NCI-H748 (cell line): ENCODE measurements around the gene CCDC192.
"Not testable (repeated sequence)": the region's sequence is repeated elsewhere in the genome, so short reads cannot be mapped to it uniquely, and the experiment has no call there.

Experiments
- DNase-seq: peaks from one replicate; lab custom pipeline; 2025; ENCODE audit not compliant: unreplicated experiment; lab: John Stamatoyannopoulos, UW

Gene CCDC192

GRCh38 chr5:127839496-127840197 is 136.5 kb downstream of the CCDC192 start:
- DNase-seq, result no peak

GRCh38 chr5:127840198-127840524 is 137.0 kb downstream of the CCDC192 start:
- no peak for DNase-seq

- no peak for DNase-seq
Measured at GRCh38 chr5:127840809-127841208, 137.6 kb downstream of the CCDC192 start.

GRCh38 chr5:127844581-127845021 is 141.4 kb downstream of the CCDC192 start:
- no peak for DNase-seq

- no peak for DNase-seq
Measured at GRCh38 chr5:127846884-127847283, 143.7 kb downstream of the CCDC192 start.

- not testable (repeated sequence) for DNase-seq
Measured at GRCh38 chr5:127847641-127848040, 144.4 kb downstream of the CCDC192 start.

- no peak for DNase-seq
Measured at GRCh38 chr5:127848098-127848497, 144.9 kb downstream of the CCDC192 start.

GRCh38 chr5:127849408-127849807 is 146.2 kb downstream of the CCDC192 start:
- DNase-seq, result no peak

- DNase-seq, result no peak
Measured at GRCh38 chr5:127849891-127850290, 146.7 kb downstream of the CCDC192 start.

GRCh38 chr5:127851964-127852363 is 148.8 kb downstream of the CCDC192 start:
- DNase-seq, result no peak

GRCh38 chr5:127854520-127854919 is 151.3 kb downstream of the CCDC192 start:
- DNase-seq, result no peak

- no peak for DNase-seq
Measured at GRCh38 chr5:127856292-127856691, 153.1 kb downstream of the CCDC192 start.

GRCh38 chr5:127858116-127858784 is 155.1 kb downstream of the CCDC192 start:
- no peak for DNase-seq

- no peak for DNase-seq
Measured at GRCh38 chr5:127860291-127860690, 157.1 kb downstream of the CCDC192 start.

- DNase-seq, result no peak
Measured at GRCh38 chr5:127863161-127863560, 160.0 kb downstream of the CCDC192 start.

- no peak for DNase-seq
Measured at GRCh38 chr5:127863610-127864395, 160.6 kb downstream of the CCDC192 start.

- DNase-seq, result no peak
Measured at GRCh38 chr5:127864511-127864910, 161.3 kb downstream of the CCDC192 start.

- DNase-seq, result no peak
Measured at GRCh38 chr5:127865273-127865672, 162.1 kb downstream of the CCDC192 start.

GRCh38 chr5:127867022-127867783 is 164.0 kb downstream of the CCDC192 start:
- no peak for DNase-seq

- DNase-seq, result no peak
Measured at GRCh38 chr5:127870914-127871313, 167.7 kb downstream of the CCDC192 start.

GRCh38 chr5:127871503-127872153 is 168.4 kb downstream of the CCDC192 start:
- no peak for DNase-seq
